GM23338 (cell line): ENCODE results near the gene DYSF. TPM values are rescaled to one million over a fixed set of nuclear protein-coding genes. Genes with fewer than 3 reads are reported as not detected.

Experiments used
- ATAC-seq: fragments of 200-7000 bp; cut with Tn5 transposase; 3 replicates; pipeline ENCODE4 v1.9.1; 2020
- DNase-seq: peaks from one replicate; pipeline ENCODE4 v3.0.0-alpha.2; 2015; ENCODE audit warnings: low spot score
- H2AFZ ChIP-seq: fragments of 200-600 bp; sonication (generic); 2 replicates; pipeline ENCODE4 v1.8.0; 2016; ENCODE audit warnings: antibody characterized with exemption, mild to moderate bottlenecking, moderate library complexity
- H3F3A ChIP-seq: fragments of 200-600 bp; sonication (generic); replicated peaks from 2 replicates; pipeline ENCODE4 v1.8.0; 2017; ENCODE audit warnings: antibody characterized with exemption, mixed run types, low read depth
- H3K27ac ChIP-seq: fragments of 200-600 bp; sonication (generic); 2 replicates; pipeline ENCODE4 v1.6.1; 2016; ENCODE audit warnings: low read depth
- H3K27me3 ChIP-seq: fragments of 200-600 bp; sonication (generic); 2 replicates; pipeline ENCODE4 v1.8.0; 2016; ENCODE audit warnings: mild to moderate bottlenecking, mixed run types, moderate library complexity; ENCODE audit not compliant: insufficient read depth
- H3K36me3 ChIP-seq: fragments of 200-600 bp; sonication (generic); 2 replicates; pipeline ENCODE4 v1.8.0; 2016; ENCODE audit warnings: mild to moderate bottlenecking; ENCODE audit not compliant: insufficient read depth
- H3K4me1 ChIP-seq: fragments of 200-600 bp; sonication (generic); 2 replicates; pipeline ENCODE4 v1.8.0; 2016; ENCODE audit warnings: mild to moderate bottlenecking, moderate library complexity; ENCODE audit not compliant: insufficient read depth
- H3K4me2 ChIP-seq: fragments of 200-600 bp; sonication (generic); 2 replicates; pipeline ENCODE4 v1.7.1; 2017; ENCODE audit warnings: mixed run types
- H3K4me3 ChIP-seq: fragments of 200-600 bp; sonication (generic); 2 replicates; pipeline ENCODE4 v1.6.1; 2016; ENCODE audit warnings: mixed run types
- H3K79me2 ChIP-seq: fragments of 200-600 bp; sonication (generic); replicated peaks from 2 replicates; pipeline ENCODE4 v1.8.0; 2017; ENCODE audit warnings: mild to moderate bottlenecking; ENCODE audit not compliant: insufficient read depth
- H3K9me2 ChIP-seq: fragments of 200-600 bp; sonication (generic); 2 replicates; pipeline ENCODE4 v1.8.0; 2017; ENCODE audit not compliant: insufficient read depth
- H4K20me1 ChIP-seq: fragments of 200-600 bp; sonication (generic); replicated peaks from 2 replicates; pipeline ENCODE4 v1.8.0; 2017; ENCODE audit warnings: mild to moderate bottlenecking; ENCODE audit not compliant: insufficient read depth
- H3K27ac Mint-ChIP-seq: 2 replicates; pipeline ENCODE4 v1.8.0; 2020; ENCODE audit warnings: inconsistent platforms, mild to moderate bottlenecking, moderate library complexity, mixed read lengths
- H3K27me3 Mint-ChIP-seq: 3 replicates; pipeline ENCODE4 v1.8.0; 2022; ENCODE audit warnings: low read depth, mild to moderate bottlenecking, moderate library complexity, mixed read lengths, inconsistent platforms; ENCODE audit not compliant: insufficient read depth, poor library complexity
- H3K36me3 Mint-ChIP-seq: 3 replicates; pipeline ENCODE4 v1.8.0; 2021; ENCODE audit warnings: low read depth, mild to moderate bottlenecking, inconsistent platforms, moderate library complexity, mixed read lengths
- H3K4me1 Mint-ChIP-seq: 3 replicates; pipeline ENCODE4 v1.8.0; 2020; ENCODE audit warnings: mild to moderate bottlenecking, inconsistent platforms, mixed read lengths
- H3K4me3 Mint-ChIP-seq: 3 replicates; pipeline ENCODE4 v1.8.0; 2021; ENCODE audit warnings: moderate library complexity, mild to moderate bottlenecking, inconsistent platforms, mixed read lengths
- H3K9me3 Mint-ChIP-seq: 3 replicates; pipeline ENCODE4 v1.8.0; 2020; ENCODE audit warnings: moderate library complexity, mild to moderate bottlenecking, inconsistent platforms, mixed read lengths
- CREB1 ChIP-seq: fragments of 250-450 bp; sonication (Bioruptor Pico); IDR thresholded peaks from 2 replicates; pipeline ENCODE4 v1.5.0; 2020; ENCODE audit warnings: low read depth, mild to moderate bottlenecking, moderate library complexity
- CTCF ChIP-seq, 2 experiments: fragments of 200-600 bp in 1 of 2; sonication (generic) in 1 of 2; conservative IDR thresholded peaks; 2 replicates each; pipeline versions ENCODE4 v1.5.1 to v1.6.1; 2016 to 2017; ENCODE audit warnings: antibody characterized with exemption in 2 of 2, low read depth in 2 of 2, mild to moderate bottlenecking in 2 of 2, moderate library complexity in 1 of 2
- ETS1 ChIP-seq: IDR thresholded peaks from 2 replicates; pipeline ENCODE4 v1.6.1; 2016; ENCODE audit warnings: antibody characterized with exemption
- EZH2 ChIP-seq: fragments of 200-600 bp; sonication (generic); IDR thresholded peaks from one replicate; pipeline ENCODE4 v1.8.0; 2017; ENCODE audit warnings: antibody characterized with exemption, mild to moderate bottlenecking, low read depth; ENCODE audit not compliant: unreplicated experiment
- EZH2phosphoT487 ChIP-seq: fragments of 200-600 bp; sonication (generic); IDR thresholded peaks from one replicate; pipeline ENCODE4 v1.8.1; 2018; ENCODE audit warnings: antibody characterized with exemption; ENCODE audit not compliant: unreplicated experiment
- JUNB ChIP-seq: IDR thresholded peaks from one replicate; pipeline ENCODE4 v1.6.1; 2016; ENCODE audit warnings: antibody characterized with exemption; ENCODE audit not compliant: unreplicated experiment
- POLR2AphosphoS5 ChIP-seq: IDR thresholded peaks from 2 replicates; pipeline ENCODE4 v1.6.1; 2016; ENCODE audit warnings: antibody characterized with exemption, low read depth
- REST ChIP-seq: IDR thresholded peaks from one replicate; pipeline ENCODE4 v1.6.1; 2018; ENCODE audit warnings: antibody characterized with exemption; ENCODE audit not compliant: unreplicated experiment
- STAT1 ChIP-seq: IDR thresholded peaks from one replicate; pipeline ENCODE4 v1.6.1; 2016; ENCODE audit warnings: antibody characterized with exemption; ENCODE audit not compliant: unreplicated experiment
- ZNF331 ChIP-seq: fragments of 250-450 bp; sonication (Bioruptor Pico); IDR thresholded peaks from 2 replicates; pipeline ENCODE4 v1.5.0; 2020; ENCODE audit warnings: low read depth, mild to moderate bottlenecking, moderate library complexity
- ZNF462 ChIP-seq: fragments of 250-450 bp; sonication (Bioruptor Pico); IDR thresholded peaks from 2 replicates; pipeline ENCODE4 v1.5.0; 2020; ENCODE audit warnings: mild to moderate bottlenecking, moderate library complexity
- polyA plus RNA-seq: library from polyadenylated mRNA; unstranded; fragments of >200 nt; fragmentation: Nextera tagmentation; extraction: Ambion mirVana; gene quantifications from 2 replicates; pipeline ENCODE4 v1.2.1, GENCODE V29; 2016
- total RNA-seq: library from RNA; depleted of rRNA; stranded (reverse); fragments of >200 nt; shearing (Covaris generic); gene quantifications from 2 replicates; pipeline ENCODE4 v1.2.3, GENCODE V29; 2014

DYSF gene
- total and polyA plus RNA-seq, 2 experiments from 2014 or later, result 7.3 to 21.3 TPM

GRCh38 chr2:71457123-71457915 is 4.0 kb downstream of the DYSF start (continued):
- TF ChIP-seq ZNF462 (no peak), POLR2AphosphoS5 (no peak), JUNB (no peak), EZH2phosphoT487 (no peak), CREB1 (CRISPR knock-in tag) (no peak)

- ATAC-seq (no peak), DNase-seq (no peak)
- H3K36me3 ChIP-seq, result no peaks in the 10 kb centered on the region
- peak overlapping the region; percentile 84; the same call in 1 of the 2 replicates for H3K27ac Mint-ChIP-seq
- peaks cover 56% of the 10 kb centered on the region for H3K4me1 Mint-ChIP-seq
- no peak overlapping the region for H3K4me2 ChIP-seq
- no peaks in the 10 kb centered on the region for H3K9me2 ChIP-seq
- peaks cover 40% of the 10 kb centered on the region for H3K4me1 ChIP-seq
- H3K4me3 Mint-ChIP-seq, result no peak overlapping the region
- H3K36me3 Mint-ChIP-seq, result peaks cover 15% of the 10 kb centered on the region
- H3K9me3 Mint-ChIP-seq, result peaks cover 12% of the 10 kb centered on the region; the same call in 2 of the 3 replicates
- H3K27ac ChIP-seq, result no peak overlapping the region
- peaks cover 19% of the 10 kb centered on the region for H3K27me3 ChIP-seq
- H2AFZ ChIP-seq, result no peak overlapping the region
- H3K27me3 Mint-ChIP-seq, result peaks cover 46% of the 10 kb centered on the region
- H3K79me2 ChIP-seq, result 0 out of 2 replicates have a peak, but pooled peaks cover 9% of the 10 kb centered on the region
- H3K4me3 ChIP-seq, result no peak overlapping the region
- no peaks in the 10 kb centered on the region for H4K20me1 ChIP-seq
- H3F3A ChIP-seq, result peaks cover 12% of the 10 kb centered on the region; the same call in 1 of the 2 replicates
- TF ChIP-seq STAT1 (no peak), ETS1 (no peak), CREB1 (CRISPR knock-in tag) (no peak), ZNF331 (no peak), CTCF (conservative IDR thresholded peaks at IDR 0.05; ENCODE audit: low read depth in 2 of 2) (no peak), EZH2 (no peak), POLR2AphosphoS5 (no peak), REST (no peak)
These were observed 4.6 kb downstream of the DYSF start for GRCh38 chr2:71457923-71458322.
